ENCODE data around the gene ZBTB43.

DNA sequence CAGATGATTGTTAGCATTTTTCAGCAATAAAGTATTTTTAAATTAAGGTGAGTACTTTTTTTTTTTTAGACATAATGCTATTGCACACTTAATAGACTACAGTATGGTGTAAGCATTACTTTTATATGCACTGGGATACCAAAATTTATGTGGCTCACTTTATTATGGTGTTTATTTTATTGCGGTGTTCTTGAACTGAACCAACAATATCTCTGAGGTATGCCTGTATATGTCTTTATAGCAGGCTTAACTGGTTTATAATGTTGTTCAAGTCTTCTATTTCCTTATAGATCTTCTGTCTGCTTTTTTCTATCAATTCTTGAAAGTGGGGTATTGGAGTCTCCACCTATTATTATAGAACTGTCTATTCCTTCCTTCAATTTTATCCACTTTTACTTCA lies 18.0 kb downstream of the ZBTB43 start:
- TF ChIP-seq, protein P1, sequence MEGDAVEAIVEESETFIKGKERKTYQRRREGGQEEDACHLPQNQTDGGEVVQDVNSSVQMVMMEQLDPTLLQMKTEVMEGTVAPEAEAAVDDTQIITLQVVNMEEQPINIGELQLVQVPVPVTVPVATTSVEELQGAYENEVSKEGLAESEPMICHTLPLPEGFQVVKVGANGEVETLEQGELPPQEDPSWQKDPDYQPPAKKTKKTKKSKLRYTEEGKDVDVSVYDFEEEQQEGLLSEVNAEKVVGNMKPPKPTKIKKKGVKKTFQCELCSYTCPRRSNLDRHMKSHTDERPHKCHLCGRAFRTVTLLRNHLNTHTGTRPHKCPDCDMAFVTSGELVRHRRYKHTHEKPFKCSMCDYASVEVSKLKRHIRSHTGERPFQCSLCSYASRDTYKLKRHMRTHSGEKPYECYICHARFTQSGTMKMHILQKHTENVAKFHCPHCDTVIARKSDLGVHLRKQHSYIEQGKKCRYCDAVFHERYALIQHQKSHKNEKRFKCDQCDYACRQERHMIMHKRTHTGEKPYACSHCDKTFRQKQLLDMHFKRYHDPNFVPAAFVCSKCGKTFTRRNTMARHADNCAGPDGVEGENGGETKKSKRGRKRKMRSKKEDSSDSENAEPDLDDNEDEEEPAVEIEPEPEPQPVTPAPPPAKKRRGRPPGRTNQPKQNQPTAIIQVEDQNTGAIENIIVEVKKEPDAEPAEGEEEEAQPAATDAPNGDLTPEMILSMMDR (IDR thresholded peaks at IDR 0.05), result no peak
- TF ChIP-seq EP300 (IDR thresholded peaks at IDR 0.05), result no peak
